Measurements from ENCODE around the gene SYNGAP1.
"Not testable (repeated sequence)": the region's sequence is repeated elsewhere in the genome, so short reads cannot be mapped to it uniquely, and the experiment has no call there.

The SYNGAP1 gene

GRCh38 chr6:33481192-33481591 lies 61.3 kb downstream of the SYNGAP1 start:
- TF ChIP-seq CTCF (IDR thresholded peaks at IDR 0.05), result no peak
- Histone ChIP-seq H3K4me3 (ENCODE audit: low read depth in 1 of 2, low read length in 1 of 2) (no peak overlapping the region), H3K9me3 (no peaks in the 10 kb centered on the region), H3K27ac (no peak overlapping the region), H3K4me1 (ENCODE audit: control insufficient read depth in 1 of 2, insufficient read depth in 1 of 2, low read depth in 1 of 2, low read length in 1 of 2) (no peaks in the 10 kb centered on the region), H3K36me3 (no peaks in the 10 kb centered on the region), H3K27me3 (peaks cover 27% of the 10 kb centered on the region)

GRCh38 chr6:33482620-33483019 lies 62.8 kb downstream of the SYNGAP1 start:
- not testable (repeated sequence) for H3K4me3 ChIP-seq (ENCODE audit: low read depth in 1 of 2, low read length in 1 of 2); H3K9me3 ChIP-seq; H3K36me3 ChIP-seq; H3K27ac ChIP-seq; H3K4me1 ChIP-seq (ENCODE audit: control insufficient read depth in 1 of 2, insufficient read depth in 1 of 2, low read depth in 1 of 2, low read length in 1 of 2)
- peaks cover 21% of the 10 kb centered on the region for H3K27me3 ChIP-seq

- Histone ChIP-seq H3K36me3 (no peaks in the 10 kb centered on the region), H3K27ac (no peak overlapping the region), H3K27me3 (peaks cover 15% of the 10 kb centered on the region), H3K4me1 (ENCODE audit: control insufficient read depth in 1 of 2, insufficient read depth in 1 of 2, low read depth in 1 of 2, low read length in 1 of 2) (no peaks in the 10 kb centered on the region), H3K9me3 (no peaks in the 10 kb centered on the region), H3K4me3 (ENCODE audit: low read depth in 1 of 2, low read length in 1 of 2) (no peak overlapping the region)
- no peak for TF ChIP-seq CTCF (IDR thresholded peaks at IDR 0.05)
Observed at GRCh38 chr6:33483678-33484077, 63.8 kb downstream of the SYNGAP1 start.

- H3K4me1 ChIP-seq (ENCODE audit: control insufficient read depth in 1 of 2, insufficient read depth in 1 of 2, low read depth in 1 of 2, low read length in 1 of 2); H3K27ac ChIP-seq; H3K27me3 ChIP-seq; H3K9me3 ChIP-seq; H3K36me3 ChIP-seq; H3K4me3 ChIP-seq (ENCODE audit: low read depth in 1 of 2, low read length in 1 of 2): not testable (repeated sequence)
Observed at GRCh38 chr6:33484673-33485262, 64.9 kb downstream of the SYNGAP1 start.

- not testable (repeated sequence) for H3K4me3 ChIP-seq (ENCODE audit: low read depth in 1 of 2, low read length in 1 of 2); H3K27ac ChIP-seq; H3K27me3 ChIP-seq; H3K36me3 ChIP-seq; H3K4me1 ChIP-seq (ENCODE audit: control insufficient read depth in 1 of 2, insufficient read depth in 1 of 2, low read depth in 1 of 2, low read length in 1 of 2); H3K9me3 ChIP-seq
Observed at GRCh38 chr6:33485680-33486079, 65.8 kb downstream of the SYNGAP1 start.

GRCh38 chr6:33488339-33488738 lies 68.5 kb downstream of the SYNGAP1 start:
- Histone ChIP-seq H3K36me3 (no peaks in the 10 kb centered on the region), H3K27ac (no peak overlapping the region), H3K4me1 (ENCODE audit: control insufficient read depth in 1 of 2, insufficient read depth in 1 of 2, low read depth in 1 of 2, low read length in 1 of 2) (no peaks in the 10 kb centered on the region), H3K9me3 (no peaks in the 10 kb centered on the region), H3K27me3 (peaks cover 6% of the 10 kb centered on the region), H3K4me3 (ENCODE audit: low read depth in 1 of 2, low read length in 1 of 2) (no peak overlapping the region)
- no peak for TF ChIP-seq CTCF (IDR thresholded peaks at IDR 0.05)

GRCh38 chr6:33490198-33490597 lies 70.3 kb downstream of the SYNGAP1 start:
- peaks cover 6% of the 10 kb centered on the region for H3K27me3 ChIP-seq
- H3K36me3 ChIP-seq, result no peaks in the 10 kb centered on the region
- H3K27ac ChIP-seq, result no peak overlapping the region
- no peaks in the 10 kb centered on the region for H3K9me3 ChIP-seq
- no peak for TF ChIP-seq CTCF (IDR thresholded peaks at IDR 0.05)
- no peaks in the 10 kb centered on the region for H3K4me1 ChIP-seq (ENCODE audit: control insufficient read depth in 1 of 2, insufficient read depth in 1 of 2, low read depth in 1 of 2, low read length in 1 of 2)
- no peak overlapping the region for H3K4me3 ChIP-seq (ENCODE audit: low read depth in 1 of 2, low read length in 1 of 2)

All from neutrophil (primary cell).